Stimulated activated CD4-positive, alpha-beta T cell treated with anti-CD3 and anti-CD28 coated beads, TNF-alpha, amount 100 ng/mL, for 48 hours (primary cell): Measurements from ENCODE around the gene RAPGEF6.
"Not testable (repeated sequence)": the region's sequence is repeated elsewhere in the genome, so short reads cannot be mapped to it uniquely, and the experiment has no call there.

Experiments used
- DNase-seq, 3 donors: peaks; one replicate each; pipeline ENCODE4 v3.0.0-alpha.2; 2020; ENCODE audit warnings: low read depth in 3 of 3

The RAPGEF6 gene

DNA sequence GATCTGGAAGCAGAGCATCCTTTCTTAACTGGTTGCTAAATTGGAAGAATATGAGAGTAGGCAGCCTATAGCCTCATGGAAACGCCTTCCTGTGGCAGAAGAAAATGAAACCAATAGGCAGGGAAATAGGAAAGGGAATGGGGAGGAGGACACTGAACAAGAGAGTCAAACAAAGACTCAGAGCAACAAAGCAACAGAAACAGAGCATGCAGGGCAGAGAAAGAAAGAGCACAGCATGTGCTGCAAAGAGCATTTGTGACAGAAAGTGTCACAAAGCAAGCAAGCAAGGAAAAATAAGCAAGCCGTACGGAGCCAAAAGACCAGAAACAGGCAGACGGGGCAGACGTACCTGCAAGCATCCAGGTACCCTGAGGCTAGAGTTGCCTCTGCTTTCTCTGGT is 123.1 kb downstream of the RAPGEF6 start:
- DNase-seq: no peak

- DNase-seq: no peak
Measured at GRCh38 chr5:131509801-131510200, 125.2 kb downstream of the RAPGEF6 start.

- DNase-seq: no peak
Measured at GRCh38 chr5:131505237-131505908, 129.7 kb downstream of the RAPGEF6 start.

- no peak for DNase-seq
Measured at GRCh38 chr5:131496400-131496713, 138.7 kb downstream of the RAPGEF6 start.

GRCh38 chr5:131495536-131496399 is 139.3 kb downstream of the RAPGEF6 start:
- no peak for DNase-seq

GRCh38 chr5:131491749-131492148 is 143.3 kb downstream of the RAPGEF6 start:
- no peak for DNase-seq

GRCh38 chr5:131488463-131488862 is 146.6 kb downstream of the RAPGEF6 start:
- no peak for DNase-seq

DNA sequence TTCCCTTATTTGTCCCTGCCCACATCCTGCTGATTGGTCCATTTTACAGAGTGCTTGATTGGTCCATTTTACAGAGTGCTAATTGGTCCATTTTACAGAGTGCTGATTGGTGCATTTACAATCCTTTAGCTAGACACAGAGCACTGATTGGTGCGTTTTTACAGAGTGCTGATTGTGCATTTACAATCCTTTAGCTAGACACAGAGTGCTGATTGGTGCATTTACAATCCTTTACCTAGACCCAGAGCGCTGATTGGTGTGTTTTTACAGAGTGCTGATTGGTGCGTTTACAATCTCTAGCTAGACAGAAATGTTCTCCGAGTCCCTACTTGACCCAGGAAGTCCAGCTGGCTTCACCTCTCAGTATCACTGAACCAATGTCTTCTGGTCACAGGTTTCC is 147.7 kb downstream of the RAPGEF6 start:
- DNase-seq: not testable (repeated sequence)

- DNase-seq: no peak
Measured at GRCh38 chr5:131482617-131483016, 152.4 kb downstream of the RAPGEF6 start.

GRCh38 chr5:131481569-131481968 is 153.5 kb downstream of the RAPGEF6 start:
- no peak for DNase-seq

DNA sequence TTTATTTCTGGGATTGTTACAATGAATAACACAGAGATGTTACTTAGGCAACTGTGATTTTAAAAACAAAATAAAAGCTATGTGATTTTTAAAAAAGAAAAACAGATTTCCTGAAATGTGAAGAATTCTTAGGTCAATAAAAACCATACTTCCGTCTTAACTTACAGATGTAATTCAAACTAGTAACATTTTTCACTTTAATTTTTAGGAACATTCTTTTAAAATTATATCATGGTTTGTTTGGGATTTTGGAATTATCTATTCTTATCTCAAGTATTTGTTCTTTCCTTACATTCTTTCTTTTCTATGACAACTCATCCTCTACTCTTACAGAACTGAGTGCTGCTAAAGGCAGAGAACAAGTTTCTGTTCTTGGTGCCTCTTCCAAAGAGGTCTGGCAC is 159.5 kb downstream of the RAPGEF6 start:
- no peak for DNase-seq

GRCh38 chr5:131473731-131474130 is 161.3 kb downstream of the RAPGEF6 start:
- DNase-seq: no peak

DNA sequence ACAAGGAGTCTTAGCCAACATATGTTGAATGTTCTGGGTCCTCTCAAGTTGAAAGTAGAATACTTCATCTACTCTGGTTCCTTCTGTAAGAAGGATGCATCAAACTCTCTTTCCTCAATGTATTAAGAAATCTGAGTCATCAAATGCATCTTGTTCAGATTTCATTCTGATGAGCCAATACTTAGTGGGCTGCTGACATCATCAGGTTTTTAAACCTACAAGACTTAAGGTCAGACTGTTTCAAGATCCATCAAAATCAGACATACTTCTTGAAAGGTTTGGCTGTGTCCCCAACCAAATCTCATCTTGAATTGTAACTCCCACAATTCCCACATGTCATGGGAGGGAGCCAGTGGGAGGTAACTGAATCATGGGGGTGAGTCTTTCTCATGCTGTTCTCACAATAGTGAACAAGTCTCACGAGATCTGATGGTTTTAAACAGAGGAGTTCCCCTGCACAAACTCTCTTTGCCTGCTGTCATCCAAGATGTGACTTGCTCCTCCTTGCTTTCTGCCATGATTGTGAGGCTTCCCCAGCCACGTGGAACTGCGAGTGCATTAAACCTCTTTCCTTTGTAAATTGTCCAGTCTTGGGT is 168.8 kb downstream of the RAPGEF6 start:
- DNase-seq: peak in 1 of 3 donors; percentile 1

DNA sequence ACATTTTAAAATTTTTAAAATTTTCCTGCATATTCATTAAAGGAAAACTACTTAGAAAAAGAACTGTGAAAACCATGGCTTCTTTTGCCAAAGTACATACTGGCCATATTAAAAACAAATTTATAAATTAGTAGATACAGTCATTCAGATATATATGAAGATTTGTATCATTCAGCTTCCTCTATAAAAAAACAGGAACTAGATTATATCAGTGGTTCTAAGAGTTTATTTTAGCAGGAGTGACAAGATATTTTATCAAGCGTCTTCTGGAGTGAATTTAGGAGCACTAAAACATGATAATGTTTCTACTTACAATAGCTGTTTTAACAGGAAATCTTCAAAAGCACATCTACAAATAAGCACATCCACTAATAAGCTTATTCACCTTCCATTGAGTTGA is 171.4 kb downstream of the RAPGEF6 start:
- no peak for DNase-seq

GRCh38 chr5:131462454-131462853 is 172.6 kb downstream of the RAPGEF6 start:
- DNase-seq: no peak

GRCh38 chr5:131461742-131462141 is 173.3 kb downstream of the RAPGEF6 start:
- DNase-seq: no peak

DNA sequence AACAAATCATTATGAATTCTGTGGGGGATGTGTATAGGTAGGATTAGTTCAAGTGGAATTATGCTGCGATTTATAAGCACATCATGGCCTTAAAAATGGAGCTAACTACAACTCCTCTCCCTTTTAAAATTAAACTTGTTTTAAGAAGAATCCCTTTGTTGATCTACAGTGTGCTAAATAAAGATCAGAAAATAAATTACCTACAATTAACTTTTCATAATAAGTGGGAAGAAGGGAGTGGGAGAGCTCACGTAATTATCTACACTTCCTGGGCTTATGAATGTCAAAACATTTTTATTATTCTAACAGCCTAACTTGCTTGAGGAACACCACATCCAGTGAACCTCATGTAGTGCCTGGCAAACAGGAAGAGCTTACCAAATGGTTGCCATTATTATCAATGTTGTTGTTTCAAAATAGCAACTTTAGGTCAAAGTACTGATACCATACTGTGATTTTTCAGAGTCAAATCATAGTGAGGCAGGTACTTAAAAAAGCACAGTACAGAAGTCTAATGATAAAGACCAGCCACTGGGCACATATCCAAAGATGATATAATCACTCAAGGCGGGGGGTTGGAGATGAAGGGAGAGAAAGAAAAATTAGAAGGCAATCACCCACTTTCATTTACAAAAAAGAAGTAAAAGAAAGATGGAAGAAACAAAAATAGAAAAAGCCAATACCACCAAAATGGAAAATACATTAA is 174.0 kb downstream of the RAPGEF6 start:
- DNase-seq: no peak

- DNase-seq: no peak
Measured at GRCh38 chr5:131460133-131460532, 174.9 kb downstream of the RAPGEF6 start.

GRCh38 chr5:131459216-131459615 is 175.8 kb downstream of the RAPGEF6 start:
- DNase-seq: no peak

DNA sequence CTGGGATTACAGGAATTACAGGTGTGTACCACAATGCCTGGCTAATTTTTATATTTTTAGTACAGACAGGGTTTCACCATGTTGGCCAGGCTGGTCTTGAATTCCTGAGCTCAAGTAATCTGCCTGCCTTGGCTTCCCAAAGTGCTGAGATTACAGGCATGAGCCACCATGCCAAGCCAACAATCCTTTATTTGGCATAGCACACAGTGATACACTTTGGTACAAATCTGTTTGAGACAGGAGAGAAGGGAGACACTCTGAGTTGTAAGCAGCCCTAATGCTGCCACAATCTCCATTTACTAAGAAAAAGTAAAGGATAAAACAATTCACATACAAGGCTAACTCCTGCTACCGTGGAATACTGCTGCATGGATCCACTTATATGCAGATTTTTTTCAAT is 177.8 kb downstream of the RAPGEF6 start:
- no peak for DNase-seq

DNA sequence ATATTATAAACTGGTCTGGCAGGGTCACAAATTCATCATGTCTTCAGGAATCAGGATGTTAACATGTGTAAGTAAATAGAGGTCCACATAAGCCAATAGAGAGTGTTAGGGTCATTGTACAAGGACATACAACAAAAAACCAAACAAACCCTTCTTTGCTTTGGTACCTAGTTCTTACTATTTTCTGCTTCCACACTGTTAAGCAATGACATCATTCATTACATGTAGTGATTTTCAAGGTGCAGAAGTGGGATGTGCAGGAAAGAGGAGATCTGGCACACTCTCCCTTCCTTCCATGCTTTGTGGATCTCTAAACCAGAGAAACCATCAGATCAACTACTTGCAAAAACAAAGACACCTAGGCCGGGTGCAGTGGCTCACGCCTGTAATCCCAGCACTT is 184.1 kb downstream of the RAPGEF6 start:
- DNase-seq: no peak

GRCh38 chr5:131441184-131441583 is 193.8 kb downstream of the RAPGEF6 start:
- no peak for DNase-seq
